Adrenal gland (tissue), 12 donors: ENCODE results near the gene TACC2. TPM values are rescaled to one million over a fixed set of nuclear protein-coding genes. Genes with fewer than 3 reads are reported as not detected.

Experiments
- DNase-seq, 7 donors: peaks; one replicate each; pipeline ENCODE4 v3.0.0-alpha.2; 2019 to 2020
- H3K27ac ChIP-seq, 5 donors: fragments of 200-600 bp; sonication (generic) in 4 of 5; 1 replicate in 3 of 5; 2 replicates in 2 of 5; pipeline versions ENCODE4 v1.5.1 to v1.8.0; 2016 to 2020; ENCODE audit warnings: mild to moderate bottlenecking in 1 of 5
- H3K27me3 ChIP-seq: fragments of 200-600 bp; 2 replicates; pipeline ENCODE4 v1.8.0; 2021
- H3K36me3 ChIP-seq, 2 donors: fragments of 200-600 bp; replicated peaks in 1 of 2; 1 replicate in 1 of 2; 2 replicates in 1 of 2; pipeline versions ENCODE4 v1.5.1 to v1.8.0; 2018 to 2022
- H3K4me1 ChIP-seq, 2 donors: fragments of 200-600 bp; replicated peaks in 1 of 2; 1 replicate in 1 of 2; 2 replicates in 1 of 2; pipeline versions ENCODE4 v1.5.1 to v1.8.0; 2018 to 2021
- H3K4me3 ChIP-seq, 4 donors: fragments of 200-600 bp; sonication (generic) in 3 of 4; one replicate each; pipeline ENCODE4 v1.5.1; 2016 to 2018
- H3K9me3 ChIP-seq, 3 donors: fragments of 200-600 bp; sonication (generic) in 1 of 3; replicated peaks in 1 of 3; 1 replicate in 2 of 3; 2 replicates in 1 of 3; pipeline versions ENCODE4 v1.5.1 to v1.8.0; 2016 to 2021
- POLR2A ChIP-seq, 2 donors: fragments of 450-650 bp; IDR thresholded peaks; one replicate each; pipeline ENCODE4 v1.6.1; 2017; ENCODE audit warnings: antibody characterized with exemption in 2 of 2, mild to moderate bottlenecking in 2 of 2, moderate library complexity in 1 of 2
- WGBS, 4 donors: extraction: QIAGEN DNeasy Blood & Tissue Kit in 2 of 4; methylation state at CpG; one replicate each; pipeline versions ENCODE4 v1.1.5 to v1.1.7; 2013 to 2017; 5-methylcytosine and 5-hydroxymethylcytosine counted together
- intact Hi-C, 2 donors: fragments of 100-400 bp; cut with DNase I; formaldehyde crosslinking; loops; one replicate each; pipeline versions ENCODE4 v1.14.1 to v1.15.0; 2022 to 2023
- polyA plus RNA-seq, 3 donors: library from polyadenylated mRNA; stranded (reverse); fragments of 200-250 nt in 2 of 3; fragments of 350-450 nt in 1 of 3; fragmentation: Illumina TruSeq in 1 of 3; extraction: RNeasy Lipid Tissue Mini Kit (QIAGEN cat#74804) in 1 of 3; gene quantifications; one replicate each; pipeline ENCODE4 v1.2.3, GENCODE V29; 2013 to 2014
- total RNA-seq, 9 donors: library from RNA; depleted of rRNA in 4 of 9; stranded (reverse); fragments of >200 nt in 4 of 9; fragments of 120-200 nt in 1 of 9; fragmentation: NEBNext Ultra II Directional in 1 of 9; extraction: Animal tissue kit (Norgen Biotek cat#: 25700) in 1 of 9; gene quantifications; one replicate each; pipeline versions ENCODE4 v1.1.0 to v1.2.4, GENCODE V29; 2013 to 2023
- TF ChIP-seq, protein P1 (sequence below), 6 experiments: fragments of 450-650 bp in 4 of 6; fragments of 200-600 bp in 2 of 6; sonication (generic) in 1 of 6; IDR thresholded peaks; 1 replicate in 5 of 6; 2 replicates in 1 of 6; pipeline versions ENCODE4 v1.5.1 to v1.8.0; 2016 to 2021; ENCODE audit warnings: antibody characterized with exemption in 6 of 6, mild to moderate bottlenecking in 2 of 6, moderate library complexity in 1 of 6
- donor health status: healthy with polysubstance abuse.
- donor health status: Bipolar disorder and iron deficiency.
- donor health status: DM: yes; HTN: yes; CAD: no.
- donor health status: DM: no; HTN: no; CAD: no.
- donor health status: DM: no; HTN: no; CAD: no.
- donor health status: DM: yes; HTN: yes; CAD: no.

The TACC2 gene
- total and polyA plus RNA-seq, 12 donors: 11.3 to 45.7 (median 26.3) TPM

DNA sequence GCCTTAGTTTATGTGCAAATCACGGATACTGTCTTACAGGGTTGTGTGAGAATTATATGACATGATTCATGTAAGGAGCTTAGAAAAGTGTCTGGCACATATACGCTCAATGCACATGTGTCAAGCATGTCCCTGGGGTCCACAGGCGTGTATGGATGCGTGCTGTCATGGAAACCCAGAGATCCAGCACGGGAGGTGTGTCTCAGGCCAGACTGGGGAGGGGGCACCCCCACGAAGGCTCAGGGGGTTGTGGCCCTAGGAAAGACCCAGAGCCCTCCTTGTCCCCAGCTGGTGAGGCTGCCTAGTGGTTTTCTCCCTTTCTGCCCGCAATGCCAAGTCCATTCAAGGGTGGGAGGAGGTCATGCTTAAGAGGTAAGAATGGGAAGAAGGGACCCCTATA, 291.2 kb downstream of the TACC2 start:
- H3K36me3 ChIP-seq: no peaks in the 10 kb centered on the region
- DNase-seq: peak in 1 of 7 donors; percentile 35
- 66 to 74% (median 68%) methylated on average over 7 of the region's 7 CpGs for WGBS, 4 donors
- no peak overlapping the region for H3K27ac ChIP-seq
- H3K27me3 ChIP-seq: no peaks in the 10 kb centered on the region
- H3K9me3 ChIP-seq: no peaks in the 10 kb centered on the region
- intact Hi-C loops: no loop called here
- H3K4me3 ChIP-seq: no peak overlapping the region
- H3K4me1 ChIP-seq: no peaks in the 10 kb centered on the region
- no peak for TF ChIP-seq POLR2A (IDR thresholded peaks at IDR 0.05)
- TF ChIP-seq, protein P1, sequence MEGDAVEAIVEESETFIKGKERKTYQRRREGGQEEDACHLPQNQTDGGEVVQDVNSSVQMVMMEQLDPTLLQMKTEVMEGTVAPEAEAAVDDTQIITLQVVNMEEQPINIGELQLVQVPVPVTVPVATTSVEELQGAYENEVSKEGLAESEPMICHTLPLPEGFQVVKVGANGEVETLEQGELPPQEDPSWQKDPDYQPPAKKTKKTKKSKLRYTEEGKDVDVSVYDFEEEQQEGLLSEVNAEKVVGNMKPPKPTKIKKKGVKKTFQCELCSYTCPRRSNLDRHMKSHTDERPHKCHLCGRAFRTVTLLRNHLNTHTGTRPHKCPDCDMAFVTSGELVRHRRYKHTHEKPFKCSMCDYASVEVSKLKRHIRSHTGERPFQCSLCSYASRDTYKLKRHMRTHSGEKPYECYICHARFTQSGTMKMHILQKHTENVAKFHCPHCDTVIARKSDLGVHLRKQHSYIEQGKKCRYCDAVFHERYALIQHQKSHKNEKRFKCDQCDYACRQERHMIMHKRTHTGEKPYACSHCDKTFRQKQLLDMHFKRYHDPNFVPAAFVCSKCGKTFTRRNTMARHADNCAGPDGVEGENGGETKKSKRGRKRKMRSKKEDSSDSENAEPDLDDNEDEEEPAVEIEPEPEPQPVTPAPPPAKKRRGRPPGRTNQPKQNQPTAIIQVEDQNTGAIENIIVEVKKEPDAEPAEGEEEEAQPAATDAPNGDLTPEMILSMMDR (IDR thresholded peaks at IDR 0.05): no peak

DNA sequence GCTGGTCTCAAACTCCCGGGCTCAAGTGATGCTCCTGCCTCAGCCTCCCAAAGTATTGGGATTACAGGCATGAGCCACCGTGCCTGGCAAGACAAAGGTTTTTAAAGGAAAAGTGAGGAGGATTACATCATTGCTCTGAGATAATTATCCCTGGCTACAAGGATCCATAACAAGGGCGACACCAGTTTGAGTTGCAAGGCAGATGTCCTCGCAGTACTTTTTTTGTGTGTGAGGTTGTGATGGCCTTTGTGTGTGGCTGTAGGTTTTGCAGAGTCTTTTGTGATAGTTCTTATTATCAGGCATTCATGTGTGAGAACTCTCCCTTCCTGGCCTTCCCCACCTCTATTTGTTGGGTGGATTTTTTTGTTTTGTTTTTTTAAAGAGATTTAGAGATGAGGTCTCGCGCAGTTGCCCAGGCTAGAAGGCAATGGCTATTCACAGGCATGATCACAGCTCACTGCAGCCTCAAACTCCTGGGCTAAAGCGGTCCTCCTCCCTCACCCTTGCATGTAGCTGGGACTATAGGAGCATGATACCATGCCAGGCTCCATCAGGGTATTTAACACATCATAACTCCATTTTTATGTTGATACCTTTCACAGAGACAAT, 292.2 kb downstream of the TACC2 start:
- no peaks in the 10 kb centered on the region for H3K4me1 ChIP-seq
- intact Hi-C loops: no loop called here
- no peak overlapping the region for H3K27ac ChIP-seq
- H3K27me3 ChIP-seq: no peaks in the 10 kb centered on the region
- no peaks in the 10 kb centered on the region for H3K9me3 ChIP-seq
- TF ChIP-seq POLR2A (IDR thresholded peaks at IDR 0.05): no peak
- TF ChIP-seq, protein P1 (IDR thresholded peaks at IDR 0.05): no peak
- 83 to 91% (median 87%) methylated on average over 7 of the region's 7 CpGs for WGBS, 4 donors
- DNase-seq: peak in 1 of 7 donors; percentile 15
- H3K36me3 ChIP-seq: no peaks in the 10 kb centered on the region
- H3K4me3 ChIP-seq: no peak overlapping the region

DNA sequence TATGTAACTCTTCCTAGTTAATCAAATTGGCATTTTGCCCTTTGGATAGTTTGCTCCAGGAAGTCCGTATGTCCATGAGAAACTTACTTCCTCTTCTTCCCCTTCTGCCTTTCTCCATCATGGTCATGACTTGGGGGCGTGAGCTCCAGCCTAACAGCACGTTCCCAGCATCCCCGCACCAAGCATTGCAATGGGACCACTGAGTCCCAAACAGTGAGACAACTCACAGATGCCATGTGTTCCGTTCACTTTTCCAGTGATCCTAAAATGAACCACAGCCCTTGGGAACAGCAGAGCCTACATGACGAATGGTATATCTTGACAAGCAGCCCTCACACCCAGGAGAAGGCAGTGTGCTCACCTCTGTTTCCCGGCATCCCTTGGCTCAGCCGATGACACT, 292.8 kb downstream of the TACC2 start:
- 72 to 78% (median 77%) methylated on average over 8 of the region's 8 CpGs for WGBS, 4 donors
- H3K9me3 ChIP-seq: no peaks in the 10 kb centered on the region
- no peaks in the 10 kb centered on the region for H3K36me3 ChIP-seq
- no peak for DNase-seq
- no peak overlapping the region for H3K4me3 ChIP-seq
- TF ChIP-seq, protein P1 (IDR thresholded peaks at IDR 0.05): no peak
- TF ChIP-seq POLR2A (IDR thresholded peaks at IDR 0.05): no peak
- H3K27ac ChIP-seq: no peak overlapping the region
- no peaks in the 10 kb centered on the region for H3K4me1 ChIP-seq
- H3K27me3 ChIP-seq: no peaks in the 10 kb centered on the region
- intact Hi-C loops: no loop called here

DNA sequence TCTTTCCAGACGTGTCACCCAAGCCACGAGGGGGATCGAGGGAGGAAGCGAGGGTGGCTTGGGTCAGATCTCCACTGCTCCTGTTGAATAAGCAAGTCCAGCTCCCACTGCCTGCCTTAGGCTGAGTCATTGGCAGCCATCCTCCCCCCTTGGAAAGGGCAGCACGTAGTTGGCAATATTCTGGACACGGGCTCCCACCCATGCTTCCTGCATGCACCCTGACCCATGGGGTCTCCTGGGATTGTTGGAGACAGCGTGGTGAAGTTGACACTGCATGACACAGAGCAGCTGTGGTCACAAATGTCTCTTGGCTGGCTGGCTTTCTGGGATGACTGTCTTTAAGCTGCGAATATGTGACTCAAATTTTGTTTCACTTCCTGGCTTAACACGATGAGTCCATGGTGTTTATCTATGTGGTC, 293.3 kb downstream of the TACC2 start:
- no peaks in the 10 kb centered on the region for H3K36me3 ChIP-seq
- TF ChIP-seq, protein P1 (IDR thresholded peaks at IDR 0.05): no peak
- no peak for TF ChIP-seq POLR2A (IDR thresholded peaks at IDR 0.05)
- H3K27me3 ChIP-seq: no peaks in the 10 kb centered on the region
- no peaks in the 10 kb centered on the region for H3K9me3 ChIP-seq
- intact Hi-C loops: no loop called here
- 67 to 79% (median 69%) methylated on average over 9 of the region's 9 CpGs for WGBS, 4 donors
- H3K4me3 ChIP-seq: no peak overlapping the region
- no peak overlapping the region for H3K27ac ChIP-seq
- H3K4me1 ChIP-seq: no peaks in the 10 kb centered on the region
- DNase-seq: peak in 3 of 7 donors; percentile 13 to 59 (median 34)
